IPS-NIHi11 (cell line): Measurements from ENCODE around the gene PTBP3.
"Not testable (repeated sequence)": the region's sequence is repeated elsewhere in the genome, so short reads cannot be mapped to it uniquely, and the experiment has no call there.

Experiments used
- DNase-seq: peaks from one replicate; pipeline ENCODE4 v3.0.0; 2012; ENCODE audit warnings: mixed read lengths, low spot score

Gene PTBP3

DNA sequence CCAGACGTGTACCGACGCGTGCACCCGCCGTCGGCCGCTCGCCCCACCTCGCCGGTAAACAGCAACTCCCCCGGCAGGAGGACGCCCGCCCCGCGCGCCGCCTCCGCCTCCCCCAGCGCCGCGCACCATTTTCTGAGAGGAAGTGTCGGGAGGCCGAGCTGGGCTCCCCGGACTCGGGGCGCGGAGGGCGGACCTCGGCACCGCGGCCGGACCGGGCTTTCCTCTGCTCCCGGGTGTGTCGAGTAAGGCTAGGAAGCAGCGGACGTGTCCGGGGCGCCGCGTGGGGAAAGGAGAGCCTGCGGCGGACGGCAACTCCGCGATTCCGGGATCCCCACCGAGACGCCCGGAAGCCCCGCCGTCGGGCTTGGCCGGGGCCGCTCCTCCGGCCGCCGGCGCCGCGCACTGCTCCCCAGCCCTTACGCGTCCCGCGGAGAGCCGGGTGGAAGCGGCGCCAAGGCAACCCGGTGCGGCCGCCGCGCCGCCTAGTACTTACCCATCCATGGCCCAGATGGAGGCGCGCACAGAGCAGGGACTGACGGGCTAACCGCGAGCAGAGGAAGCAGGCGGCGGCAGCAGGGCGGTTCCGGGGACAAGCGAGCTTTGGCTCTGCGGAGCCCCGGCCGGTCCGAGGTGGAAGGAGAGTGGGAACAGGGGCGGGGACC lies at the start of gene PTBP3:
Gene PTBP3 (minus strand): TSS at position 643 of the 662 bp plus-strand sequence. CDS start 35,754 bp downstream, outside the sequence.
- peak; percentile 83 for DNase-seq

GRCh38 chr9:112382501-112383364 lies 49.3 kb upstream of the PTBP3 start:
- no peak for DNase-seq

DNA sequence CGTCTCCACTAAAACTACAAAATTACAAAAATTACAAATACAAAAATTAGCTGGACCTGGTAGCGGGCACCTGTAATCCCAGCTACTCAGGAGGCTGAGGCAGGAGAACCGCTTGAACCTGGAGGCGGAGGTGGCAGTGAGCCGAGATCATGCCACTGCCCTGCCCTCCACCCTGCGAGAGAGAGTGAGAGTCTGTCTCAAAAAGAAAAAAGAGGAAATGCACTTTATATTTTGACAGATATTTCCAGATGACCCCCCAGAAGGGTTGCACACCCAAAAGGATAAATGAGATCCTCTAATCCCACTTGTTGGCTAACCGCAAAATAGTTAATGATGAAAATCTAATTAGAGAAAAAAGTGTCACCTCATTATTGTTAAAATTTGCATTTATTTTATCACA lies 48.6 kb upstream of the PTBP3 start:
- DNase-seq, result no peak

DNA sequence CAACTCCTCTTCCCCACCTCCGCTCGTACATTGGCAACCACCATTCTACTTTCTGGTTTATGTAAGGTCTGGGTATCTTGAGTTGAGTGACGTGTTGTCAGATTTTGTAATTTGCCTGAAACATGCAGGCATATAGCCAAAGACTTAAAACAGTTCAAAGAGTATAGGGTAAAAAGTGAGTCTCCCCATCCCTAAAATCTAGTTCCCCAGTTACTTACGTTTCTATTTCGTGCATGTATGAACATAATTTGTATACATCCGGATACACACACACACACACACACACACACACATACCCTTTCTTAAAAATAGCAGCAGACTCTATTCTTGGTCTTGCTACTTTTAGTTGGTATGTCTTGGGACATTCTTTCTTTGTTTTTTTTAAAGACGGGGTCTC lies 47.4 kb upstream of the PTBP3 start:
- DNase-seq, result no peak

DNA sequence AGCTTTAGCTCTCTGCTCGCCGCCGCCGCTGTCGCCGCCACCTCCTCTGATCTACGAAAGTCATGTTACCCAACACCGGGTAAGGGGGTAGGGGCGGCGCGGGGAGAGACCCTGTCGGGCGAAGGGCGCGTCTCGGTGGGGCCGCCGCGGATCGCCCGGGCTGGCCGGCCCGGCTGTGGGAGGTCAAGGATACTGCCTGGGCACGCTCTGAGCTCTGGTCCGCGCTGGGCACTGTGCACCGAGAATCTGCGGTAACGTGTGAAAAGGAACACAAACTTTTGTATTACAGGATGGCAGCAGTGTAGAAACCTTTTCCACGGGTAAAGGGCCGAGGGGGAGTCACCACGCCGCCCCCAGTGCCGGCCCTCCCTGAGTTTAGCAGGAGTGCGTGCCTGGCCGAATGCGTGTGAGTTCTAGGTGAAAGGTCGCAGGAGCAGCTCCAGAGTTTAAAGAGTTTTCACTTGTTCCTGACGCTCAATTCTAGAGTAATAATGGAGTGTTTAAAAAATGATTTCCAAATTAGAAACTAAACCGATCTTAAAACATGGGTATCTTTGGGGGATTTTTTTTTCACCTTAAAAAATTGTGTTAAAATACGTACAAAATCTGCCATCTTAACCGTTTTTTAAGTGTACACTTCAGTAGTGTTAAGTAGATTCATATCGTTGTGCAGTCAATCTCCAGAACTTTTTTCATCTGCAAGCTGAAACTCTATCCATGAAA lies 46.8 kb upstream of the PTBP3 start, which contains the start of gene HSDL2:
Gene HSDL2 (plus strand): TSS at position 7 of the 723 bp plus-strand sequence. CDS start 56 bp downstream, at position 63.
- DNase-seq, result no peak

DNA sequence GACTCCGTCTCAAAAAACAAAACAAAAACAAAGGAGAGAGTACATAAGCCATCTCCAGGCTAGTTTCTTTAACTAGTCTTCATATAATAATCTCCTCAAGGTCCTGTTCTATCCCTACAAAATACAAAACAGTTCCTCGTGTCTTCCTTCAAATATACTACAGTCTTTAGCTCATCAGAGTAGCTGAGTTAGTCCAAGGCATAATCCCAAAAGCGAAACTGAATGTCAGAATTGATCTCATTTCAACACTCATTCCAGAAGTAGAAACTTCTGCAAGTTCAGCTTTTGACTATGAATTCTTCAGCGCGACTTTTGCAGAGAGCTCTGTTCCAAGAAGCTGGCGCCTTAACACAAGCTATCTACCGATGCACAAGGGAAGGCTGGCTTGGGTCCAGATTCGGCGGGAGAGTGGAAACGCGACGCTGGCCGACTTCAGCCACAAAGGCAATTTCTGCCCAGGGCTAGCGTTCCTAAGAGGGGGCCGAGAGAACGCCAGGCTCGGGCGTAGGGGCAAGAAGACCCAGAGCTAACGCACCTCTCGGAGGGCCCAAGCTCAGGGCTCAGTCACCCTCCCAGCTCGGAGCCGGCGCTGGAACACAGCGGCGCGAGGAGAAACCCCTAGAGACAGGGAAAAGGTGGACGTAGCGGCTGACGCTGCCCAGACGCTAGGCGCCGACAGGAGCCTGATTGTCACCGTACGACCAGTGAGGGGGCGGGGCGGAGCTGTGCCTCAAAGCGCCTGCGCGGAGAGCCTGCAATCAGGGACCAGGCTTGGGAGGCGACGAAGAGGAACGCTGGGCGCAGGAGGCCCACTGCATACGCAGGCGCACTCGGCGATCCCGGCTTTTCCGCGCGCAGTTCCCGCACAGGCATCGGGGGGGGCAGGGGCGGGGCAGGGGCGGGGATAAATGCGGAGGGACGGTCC lies 46.0 kb upstream of the PTBP3 start:
- peak; percentile 98 for DNase-seq

DNA sequence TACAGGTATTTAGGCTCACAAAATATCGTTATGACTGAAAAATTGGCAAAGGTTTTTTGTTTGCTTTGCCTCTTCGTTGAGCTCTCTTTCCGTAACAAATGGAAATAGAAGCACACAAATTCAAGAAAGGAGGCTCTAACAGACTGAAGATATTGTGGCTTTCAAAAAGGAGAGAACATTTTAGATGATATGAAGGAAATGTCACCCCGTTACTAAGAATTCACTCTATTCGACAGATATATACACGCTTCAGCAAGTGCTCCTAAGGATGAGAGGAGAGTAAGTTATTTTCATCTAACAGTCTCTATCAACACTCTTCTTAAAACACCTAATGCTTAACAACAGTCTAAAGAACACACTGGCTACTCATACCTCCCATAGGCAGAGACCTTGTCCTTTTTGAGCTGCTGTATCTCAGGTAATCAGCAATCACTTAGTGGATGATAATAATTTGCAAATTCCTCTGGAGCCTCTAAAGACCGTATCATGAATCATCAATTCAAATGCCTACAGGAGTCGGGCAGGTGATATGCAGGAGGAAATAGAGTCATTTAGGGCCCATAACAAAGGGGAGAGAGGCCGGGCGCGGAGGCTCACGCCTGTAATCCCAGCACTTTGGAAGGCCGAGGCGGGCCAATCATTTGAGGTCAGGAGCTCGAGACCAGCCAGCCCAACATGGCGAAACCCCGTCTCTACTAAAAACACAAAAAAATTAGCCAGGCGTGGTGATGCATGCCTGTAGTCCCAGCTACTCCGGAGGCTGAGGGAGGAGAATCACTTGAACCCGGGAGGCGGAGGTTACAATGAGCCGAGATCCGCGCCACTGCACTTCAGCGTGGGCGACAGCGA lies 45.1 kb upstream of the PTBP3 start:
- peak; percentile 10 for DNase-seq

GRCh38 chr9:112377684-112378327 lies 44.4 kb upstream of the PTBP3 start:
- no peak for DNase-seq

DNA sequence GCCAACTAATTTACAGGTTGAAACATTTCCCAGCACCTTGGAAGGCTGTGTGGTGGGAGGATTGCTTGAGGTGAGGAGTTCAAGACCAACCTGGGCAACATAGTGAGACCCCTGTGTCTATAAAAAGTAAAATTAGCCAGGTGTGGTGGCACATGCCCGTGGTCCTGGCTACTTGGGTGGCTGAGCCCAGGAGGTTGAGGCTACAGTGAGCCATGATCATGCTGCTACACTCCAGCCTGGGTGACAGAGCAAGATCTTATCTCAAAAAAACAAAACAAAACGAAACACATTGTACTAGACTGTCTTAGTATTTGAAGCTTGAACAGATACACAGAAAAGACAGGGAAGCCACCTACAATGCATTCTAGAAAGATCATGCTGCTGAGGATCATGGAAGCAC lies 43.7 kb upstream of the PTBP3 start:
- no peak for DNase-seq

- no peak for DNase-seq
These were observed 41.9 kb upstream of the PTBP3 start for GRCh38 chr9:112375361-112375760.

DNA sequence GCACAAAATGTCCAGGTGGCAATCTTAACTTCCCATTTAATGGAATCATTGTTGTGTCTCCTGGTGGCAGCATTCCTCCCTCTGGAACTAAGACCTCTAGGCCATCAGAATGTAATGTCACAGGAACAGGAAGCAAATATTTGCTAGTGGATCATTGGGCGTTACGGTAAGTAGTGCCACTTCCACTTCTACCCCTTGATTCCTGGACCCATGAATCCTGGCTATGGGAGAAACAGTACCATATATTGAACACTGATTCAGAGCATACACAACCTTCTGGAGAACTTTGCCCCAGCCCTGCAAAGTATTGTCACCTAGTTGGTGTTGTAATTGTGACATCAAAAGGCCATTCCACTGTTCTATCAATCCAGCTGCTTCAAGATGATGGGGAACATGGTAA lies 40.8 kb upstream of the PTBP3 start:
- DNase-seq, result not testable (repeated sequence)

GRCh38 chr9:112373666-112374065 lies 40.2 kb upstream of the PTBP3 start:
- not testable (repeated sequence) for DNase-seq

- DNase-seq, result no peak
These were observed 37.6 kb upstream of the PTBP3 start for GRCh38 chr9:112371060-112371459.

- DNase-seq, result no peak
These were observed 36.4 kb upstream of the PTBP3 start for GRCh38 chr9:112369817-112370216.

DNA sequence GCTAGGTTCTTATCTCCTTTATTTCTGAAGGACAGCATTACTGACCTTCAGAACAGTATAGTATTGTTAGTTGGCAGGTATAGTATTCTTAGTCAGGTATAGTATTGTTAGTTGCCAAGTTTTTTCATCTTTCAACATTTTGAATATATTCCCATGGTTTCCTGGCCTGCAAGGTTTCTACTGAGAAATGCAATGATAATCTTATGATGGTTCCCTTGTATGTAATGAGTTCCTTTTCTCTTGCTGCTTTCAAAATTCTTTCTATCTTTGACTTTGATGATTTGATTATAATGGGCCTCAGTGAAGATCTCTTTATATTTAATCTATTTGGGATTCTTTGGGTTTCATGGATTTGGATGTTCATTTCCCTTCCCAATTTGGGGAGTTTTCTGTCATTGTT lies 34.0 kb upstream of the PTBP3 start:
- DNase-seq, result no peak

DNA sequence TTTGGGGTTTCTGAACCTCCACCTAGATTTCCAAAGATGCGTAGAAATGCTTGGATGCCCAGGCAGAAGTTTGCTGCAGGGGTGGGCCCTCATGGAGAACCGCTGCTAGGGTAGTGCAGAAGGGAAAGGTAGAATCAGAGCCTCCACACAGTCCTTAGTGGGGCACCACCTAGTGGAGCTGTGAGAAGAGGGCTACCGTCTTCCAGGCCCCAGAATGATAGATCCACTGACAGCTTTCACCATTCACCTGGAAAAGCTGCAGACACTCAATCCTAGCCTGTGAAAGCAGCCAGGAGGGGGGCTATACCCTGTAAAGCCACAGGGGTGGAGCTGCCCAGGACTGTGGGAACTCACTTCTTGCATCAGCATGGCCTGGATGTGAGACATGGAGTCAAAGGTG lies 33.2 kb upstream of the PTBP3 start:
- DNase-seq, result no peak

GRCh38 chr9:112365257-112365656 lies 31.8 kb upstream of the PTBP3 start:
- not testable (repeated sequence) for DNase-seq

DNA sequence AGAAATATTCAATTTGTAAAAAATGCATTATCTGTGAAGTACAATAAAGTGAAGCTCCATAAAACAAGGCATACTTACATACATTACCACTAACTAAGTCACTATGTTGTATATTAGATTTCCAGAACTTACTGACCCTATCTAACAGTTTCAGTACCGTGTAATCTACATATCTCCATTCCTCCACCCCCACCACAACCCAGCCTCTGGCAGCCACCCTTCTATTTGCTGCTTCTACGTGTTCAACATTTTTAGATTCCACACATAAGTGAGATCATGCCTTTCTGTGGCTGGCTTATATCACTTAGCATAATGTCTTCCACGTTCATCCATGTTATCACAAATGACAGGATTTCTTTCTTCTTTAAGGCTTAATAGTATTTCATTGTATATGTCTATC lies 31.3 kb upstream of the PTBP3 start:
- DNase-seq, result no peak

GRCh38 chr9:112361601-112362000 lies 28.2 kb upstream of the PTBP3 start:
- DNase-seq, result peak; percentile 29
